Vagina (tissue), 2 donors: ENCODE measurements around the gene C17orf75. TPM values are rescaled to one million over a fixed set of nuclear protein-coding genes. Genes with fewer than 3 reads are reported as not detected.
"Not testable (repeated sequence)": the region's sequence is repeated elsewhere in the genome, so short reads cannot be mapped to it uniquely, and the experiment has no call there.

Source experiments
- DNase-seq, 2 donors: peaks; one replicate each; pipeline ENCODE4 v3.0.0-alpha.2; 2017; ENCODE audit errors: extremely low spot score in 2 of 2
- H3K27ac ChIP-seq: fragments of 200-600 bp; sonication (generic); one replicate; pipeline ENCODE4 v1.5.1; 2019
- H3K27me3 ChIP-seq: fragments of 200-600 bp; sonication (generic); one replicate; pipeline ENCODE4 v1.5.1; 2019
- H3K36me3 ChIP-seq, 2 donors: fragments of 200-600 bp; sonication (generic); one replicate each; pipeline ENCODE4 v1.5.1; 2017 to 2019
- H3K4me1 ChIP-seq: fragments of 200-600 bp; sonication (generic); one replicate; pipeline ENCODE4 v1.5.1; 2019
- H3K4me3 ChIP-seq, 2 donors: fragments of 200-600 bp; sonication (generic); 1 replicate in 1 of 2; 2 replicates in 1 of 2; pipeline ENCODE4 v1.5.1; 2016 to 2019
- H3K9me3 ChIP-seq: fragments of 200-600 bp; sonication (generic); one replicate; pipeline ENCODE4 v1.5.1; 2019
- POLR2A ChIP-seq, 2 donors: fragments of 450-650 bp; IDR thresholded peaks; one replicate each; pipeline ENCODE4 v1.6.1; 2017; ENCODE audit warnings: antibody characterized with exemption in 2 of 2, mild to moderate bottlenecking in 2 of 2, moderate library complexity in 2 of 2
- POLR2AphosphoS5 ChIP-seq, 2 donors: sonication (generic); formaldehyde crosslinking; IDR thresholded peaks; one replicate each; pipeline ENCODE4 v1.9.0; 2017; ENCODE audit warnings: antibody characterized with exemption in 2 of 2, mild to moderate bottlenecking in 2 of 2, low read depth in 1 of 2; ENCODE audit not compliant: insufficient read depth in 1 of 2
- intact Hi-C: fragments of 100-400 bp; cut with DNase I; formaldehyde crosslinking; loops from one replicate; pipeline ENCODE4 v1.15.1; 2023
- total RNA-seq: library from RNA; depleted of rRNA; stranded (reverse); fragments of >200 nt; gene quantifications from one replicate; pipeline ENCODE4 v1.2.3, GENCODE V29; 2016
- TF ChIP-seq, protein P1 (sequence below), 3 experiments: fragments of 450-650 bp in 2 of 3; fragments of 200-600 bp in 1 of 3; sonication (generic) in 1 of 3; IDR thresholded peaks; one replicate each; pipeline ENCODE4 v1.5.1; 2017 to 2019; ENCODE audit warnings: antibody characterized with exemption in 3 of 3, mild to moderate bottlenecking in 2 of 3, moderate library complexity in 2 of 3

The C17orf75 gene
- total RNA-seq, 1 donor from 2014 or later: 15.0 TPM

- H3K27ac ChIP-seq: no peak overlapping the region
- intact Hi-C loops: no loop called here
These were observed 23.9 kb downstream of the C17orf75 start for GRCh38 chr17:32318071-32318470.

GRCh38 chr17:32317353-32317752 is 24.6 kb downstream of the C17orf75 start:
- TF ChIP-seq POLR2A (IDR thresholded peaks at IDR 0.05) (no peak), POLR2AphosphoS5 (IDR thresholded peaks at IDR 0.05; ENCODE audit: insufficient read depth in 1 of 2, low read depth in 1 of 2) (no peak)
- TF ChIP-seq, protein P1, sequence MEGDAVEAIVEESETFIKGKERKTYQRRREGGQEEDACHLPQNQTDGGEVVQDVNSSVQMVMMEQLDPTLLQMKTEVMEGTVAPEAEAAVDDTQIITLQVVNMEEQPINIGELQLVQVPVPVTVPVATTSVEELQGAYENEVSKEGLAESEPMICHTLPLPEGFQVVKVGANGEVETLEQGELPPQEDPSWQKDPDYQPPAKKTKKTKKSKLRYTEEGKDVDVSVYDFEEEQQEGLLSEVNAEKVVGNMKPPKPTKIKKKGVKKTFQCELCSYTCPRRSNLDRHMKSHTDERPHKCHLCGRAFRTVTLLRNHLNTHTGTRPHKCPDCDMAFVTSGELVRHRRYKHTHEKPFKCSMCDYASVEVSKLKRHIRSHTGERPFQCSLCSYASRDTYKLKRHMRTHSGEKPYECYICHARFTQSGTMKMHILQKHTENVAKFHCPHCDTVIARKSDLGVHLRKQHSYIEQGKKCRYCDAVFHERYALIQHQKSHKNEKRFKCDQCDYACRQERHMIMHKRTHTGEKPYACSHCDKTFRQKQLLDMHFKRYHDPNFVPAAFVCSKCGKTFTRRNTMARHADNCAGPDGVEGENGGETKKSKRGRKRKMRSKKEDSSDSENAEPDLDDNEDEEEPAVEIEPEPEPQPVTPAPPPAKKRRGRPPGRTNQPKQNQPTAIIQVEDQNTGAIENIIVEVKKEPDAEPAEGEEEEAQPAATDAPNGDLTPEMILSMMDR (IDR thresholded peaks at IDR 0.05): no peak
- DNase-seq: no peak
- Histone ChIP-seq H3K27me3 (no peaks in the 10 kb centered on the region), H3K4me3 (no peak overlapping the region), H3K9me3 (no peaks in the 10 kb centered on the region), H3K4me1 (no peaks in the 10 kb centered on the region), H3K36me3 (no peaks in the 10 kb centered on the region), H3K27ac (no peak overlapping the region)
- intact Hi-C loops: no loop called here

More at GRCh38 chr17:32318071-32318470, 23.9 kb downstream of the C17orf75 start:
- H3K9me3 ChIP-seq: no peaks in the 10 kb centered on the region
- no peaks in the 10 kb centered on the region for H3K36me3 ChIP-seq
- DNase-seq: no peak
- TF ChIP-seq POLR2A (IDR thresholded peaks at IDR 0.05): no peak
- TF ChIP-seq, protein P1 (IDR thresholded peaks at IDR 0.05): no peak
- no peak for TF ChIP-seq POLR2AphosphoS5 (IDR thresholded peaks at IDR 0.05; ENCODE audit: insufficient read depth in 1 of 2, low read depth in 1 of 2)
- no peaks in the 10 kb centered on the region for H3K27me3 ChIP-seq
- H3K4me1 ChIP-seq: no peaks in the 10 kb centered on the region
- no peak overlapping the region for H3K4me3 ChIP-seq

- H3K27ac ChIP-seq, DNase-seq, H3K4me3 ChIP-seq, H3K4me1 ChIP-seq, intact Hi-C loops, H3K9me3 ChIP-seq, H3K36me3 ChIP-seq, H3K27me3 ChIP-seq: not testable (repeated sequence)
These were observed 25.3 kb downstream of the C17orf75 start for GRCh38 chr17:32316653-32317052.

GRCh38 chr17:32315171-32315570 is 26.8 kb downstream of the C17orf75 start:
- intact Hi-C loops: no loop called here
- H3K27me3 ChIP-seq: no peaks in the 10 kb centered on the region
- no peaks in the 10 kb centered on the region for H3K36me3 ChIP-seq
- no peak overlapping the region for H3K27ac ChIP-seq
- no peaks in the 10 kb centered on the region for H3K9me3 ChIP-seq
- DNase-seq: no peak
- H3K4me1 ChIP-seq: no peaks in the 10 kb centered on the region
- TF ChIP-seq, protein P1 (IDR thresholded peaks at IDR 0.05): no peak
- TF ChIP-seq POLR2A (IDR thresholded peaks at IDR 0.05) (no peak), POLR2AphosphoS5 (IDR thresholded peaks at IDR 0.05; ENCODE audit: insufficient read depth in 1 of 2, low read depth in 1 of 2) (no peak)
- no peak overlapping the region for H3K4me3 ChIP-seq

GRCh38 chr17:32314636-32315035 is 27.3 kb downstream of the C17orf75 start:
- Histone ChIP-seq H3K4me3 (no peak overlapping the region), H3K4me1 (no peaks in the 10 kb centered on the region), H3K27me3 (no peaks in the 10 kb centered on the region), H3K9me3 (no peaks in the 10 kb centered on the region), H3K36me3 (no peaks in the 10 kb centered on the region), H3K27ac (no peak overlapping the region)
- intact Hi-C loops: no loop called here
- no peak for TF ChIP-seq POLR2AphosphoS5 (IDR thresholded peaks at IDR 0.05; ENCODE audit: insufficient read depth in 1 of 2, low read depth in 1 of 2)
- TF ChIP-seq, protein P1 (IDR thresholded peaks at IDR 0.05): no peak
- TF ChIP-seq POLR2A (IDR thresholded peaks at IDR 0.05): no peak
- DNase-seq: no peak
